Vagina (tissue), 2 donors: ENCODE data around the gene SSBP2. TPM values are rescaled to one million over a fixed set of nuclear protein-coding genes. Genes with fewer than 3 reads are reported as not detected.

Source experiments
- DNase-seq, 2 donors: peaks; one replicate each; pipeline ENCODE4 v3.0.0-alpha.2; 2017; ENCODE audit errors: extremely low spot score in 2 of 2
- H3K27ac ChIP-seq: fragments of 200-600 bp; sonication (generic); one replicate; pipeline ENCODE4 v1.5.1; 2019
- H3K27me3 ChIP-seq: fragments of 200-600 bp; sonication (generic); one replicate; pipeline ENCODE4 v1.5.1; 2019
- H3K36me3 ChIP-seq, 2 donors: fragments of 200-600 bp; sonication (generic); one replicate each; pipeline ENCODE4 v1.5.1; 2017 to 2019
- H3K4me1 ChIP-seq: fragments of 200-600 bp; sonication (generic); one replicate; pipeline ENCODE4 v1.5.1; 2019
- H3K4me3 ChIP-seq, 2 donors: fragments of 200-600 bp; sonication (generic); 1 replicate in 1 of 2; 2 replicates in 1 of 2; pipeline ENCODE4 v1.5.1; 2016 to 2019
- H3K9me3 ChIP-seq: fragments of 200-600 bp; sonication (generic); one replicate; pipeline ENCODE4 v1.5.1; 2019
- POLR2A ChIP-seq, 2 donors: fragments of 450-650 bp; IDR thresholded peaks; one replicate each; pipeline ENCODE4 v1.6.1; 2017; ENCODE audit warnings: antibody characterized with exemption in 2 of 2, mild to moderate bottlenecking in 2 of 2, moderate library complexity in 2 of 2
- POLR2AphosphoS5 ChIP-seq, 2 donors: sonication (generic); formaldehyde crosslinking; IDR thresholded peaks; one replicate each; pipeline ENCODE4 v1.9.0; 2017; ENCODE audit warnings: antibody characterized with exemption in 2 of 2, mild to moderate bottlenecking in 2 of 2, low read depth in 1 of 2; ENCODE audit not compliant: insufficient read depth in 1 of 2
- intact Hi-C: fragments of 100-400 bp; cut with DNase I; formaldehyde crosslinking; loops from one replicate; pipeline ENCODE4 v1.15.1; 2023
- total RNA-seq: library from RNA; depleted of rRNA; stranded (reverse); fragments of >200 nt; gene quantifications from one replicate; pipeline ENCODE4 v1.2.3, GENCODE V29; 2016
- TF ChIP-seq, protein P1 (sequence below), 3 experiments: fragments of 450-650 bp in 2 of 3; fragments of 200-600 bp in 1 of 3; sonication (generic) in 1 of 3; IDR thresholded peaks; one replicate each; pipeline ENCODE4 v1.5.1; 2017 to 2019; ENCODE audit warnings: antibody characterized with exemption in 3 of 3, mild to moderate bottlenecking in 2 of 3, moderate library complexity in 2 of 3

The SSBP2 gene
- total RNA-seq, 1 donor from 2014 or later = 66.3 TPM

DNA sequence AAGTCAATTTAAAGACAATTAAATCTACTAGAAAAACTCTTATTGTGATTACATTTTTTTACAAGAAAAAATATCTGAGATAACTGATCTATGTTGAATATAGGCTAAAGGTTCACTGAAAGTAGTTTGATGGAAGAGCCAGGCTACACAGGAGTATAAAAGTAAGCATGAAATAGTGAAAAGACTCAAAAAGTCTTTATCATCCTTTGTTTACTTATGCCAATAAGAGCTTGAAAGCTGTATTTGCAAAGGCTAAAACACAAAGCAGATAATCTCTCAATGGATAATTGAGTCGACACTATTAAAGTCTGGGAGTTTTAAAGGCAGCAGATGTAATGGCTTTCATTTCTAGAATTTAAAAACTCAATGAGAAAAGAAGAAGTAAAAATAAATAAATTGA lies 42.0 kb downstream of the SSBP2 start:
- intact Hi-C loops = no loop called here
- H3K36me3 ChIP-seq = no peaks in the 10 kb centered on the region
- no peaks in the 10 kb centered on the region for H3K9me3 ChIP-seq
- no peak overlapping the region for H3K27ac ChIP-seq
- no peaks in the 10 kb centered on the region for H3K27me3 ChIP-seq
- TF ChIP-seq POLR2AphosphoS5 (IDR thresholded peaks at IDR 0.05; ENCODE audit: insufficient read depth in 1 of 2, low read depth in 1 of 2) = no peak
- TF ChIP-seq, protein P1, sequence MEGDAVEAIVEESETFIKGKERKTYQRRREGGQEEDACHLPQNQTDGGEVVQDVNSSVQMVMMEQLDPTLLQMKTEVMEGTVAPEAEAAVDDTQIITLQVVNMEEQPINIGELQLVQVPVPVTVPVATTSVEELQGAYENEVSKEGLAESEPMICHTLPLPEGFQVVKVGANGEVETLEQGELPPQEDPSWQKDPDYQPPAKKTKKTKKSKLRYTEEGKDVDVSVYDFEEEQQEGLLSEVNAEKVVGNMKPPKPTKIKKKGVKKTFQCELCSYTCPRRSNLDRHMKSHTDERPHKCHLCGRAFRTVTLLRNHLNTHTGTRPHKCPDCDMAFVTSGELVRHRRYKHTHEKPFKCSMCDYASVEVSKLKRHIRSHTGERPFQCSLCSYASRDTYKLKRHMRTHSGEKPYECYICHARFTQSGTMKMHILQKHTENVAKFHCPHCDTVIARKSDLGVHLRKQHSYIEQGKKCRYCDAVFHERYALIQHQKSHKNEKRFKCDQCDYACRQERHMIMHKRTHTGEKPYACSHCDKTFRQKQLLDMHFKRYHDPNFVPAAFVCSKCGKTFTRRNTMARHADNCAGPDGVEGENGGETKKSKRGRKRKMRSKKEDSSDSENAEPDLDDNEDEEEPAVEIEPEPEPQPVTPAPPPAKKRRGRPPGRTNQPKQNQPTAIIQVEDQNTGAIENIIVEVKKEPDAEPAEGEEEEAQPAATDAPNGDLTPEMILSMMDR (IDR thresholded peaks at IDR 0.05) = no peak
- TF ChIP-seq POLR2A (IDR thresholded peaks at IDR 0.05) = no peak
- DNase-seq = no peak
- peaks cover 10% of the 10 kb centered on the region for H3K4me1 ChIP-seq
- H3K4me3 ChIP-seq = no peak overlapping the region

DNA sequence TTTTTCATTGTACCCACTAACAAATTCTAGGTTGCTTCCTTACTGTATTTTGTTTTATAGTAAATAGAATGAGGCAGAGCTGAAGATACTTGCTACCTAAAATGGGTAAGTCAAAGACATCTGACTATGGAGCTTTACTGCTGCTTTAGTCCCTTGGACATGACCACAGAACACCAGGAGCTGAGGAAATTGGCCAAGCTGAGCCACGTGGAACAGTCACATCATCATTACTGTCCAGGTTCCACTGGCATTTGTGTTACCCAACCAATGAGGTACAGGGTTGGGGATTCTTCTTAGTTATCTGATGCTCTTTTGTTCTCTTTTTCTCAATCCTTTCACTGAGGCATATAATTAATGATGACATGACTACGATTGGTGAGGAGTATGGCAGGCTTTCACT lies 47.1 kb downstream of the SSBP2 start:
- H3K9me3 ChIP-seq = no peaks in the 10 kb centered on the region
- intact Hi-C loops = no loop called here
- H3K4me3 ChIP-seq = no peak overlapping the region
- no peak for DNase-seq
- no peak overlapping the region for H3K27ac ChIP-seq
- TF ChIP-seq, protein P1 (IDR thresholded peaks at IDR 0.05) = no peak
- TF ChIP-seq POLR2AphosphoS5 (IDR thresholded peaks at IDR 0.05; ENCODE audit: insufficient read depth in 1 of 2, low read depth in 1 of 2) (no peak), POLR2A (IDR thresholded peaks at IDR 0.05) (no peak)
- H3K4me1 ChIP-seq = no peaks in the 10 kb centered on the region
- no peaks in the 10 kb centered on the region for H3K27me3 ChIP-seq
- no peaks in the 10 kb centered on the region for H3K36me3 ChIP-seq

DNA sequence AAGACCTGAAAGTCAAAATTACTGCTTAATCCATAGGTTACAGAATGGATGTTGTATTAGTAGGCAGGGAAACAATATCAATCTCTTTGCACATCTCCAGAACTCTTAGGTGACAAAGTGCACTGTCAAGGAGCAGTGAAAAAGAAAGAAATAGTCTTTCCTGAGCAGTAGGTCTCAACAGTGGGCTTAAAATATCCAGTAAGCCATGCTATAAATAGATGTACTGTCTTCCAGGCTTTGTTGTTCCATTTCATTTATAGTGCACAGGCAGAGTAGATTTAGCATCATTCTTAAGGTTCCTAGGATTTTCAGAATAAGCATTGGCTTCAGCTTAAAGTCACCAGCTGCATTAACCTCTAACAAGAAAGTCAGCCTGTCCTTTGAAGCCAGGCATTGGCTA lies 50.7 kb downstream of the SSBP2 start:
- no peak for TF ChIP-seq POLR2A (IDR thresholded peaks at IDR 0.05)
- TF ChIP-seq, protein P1 (IDR thresholded peaks at IDR 0.05) = no peak
- TF ChIP-seq POLR2AphosphoS5 (IDR thresholded peaks at IDR 0.05; ENCODE audit: insufficient read depth in 1 of 2, low read depth in 1 of 2) = no peak
- H3K9me3 ChIP-seq = no peaks in the 10 kb centered on the region

DNA sequence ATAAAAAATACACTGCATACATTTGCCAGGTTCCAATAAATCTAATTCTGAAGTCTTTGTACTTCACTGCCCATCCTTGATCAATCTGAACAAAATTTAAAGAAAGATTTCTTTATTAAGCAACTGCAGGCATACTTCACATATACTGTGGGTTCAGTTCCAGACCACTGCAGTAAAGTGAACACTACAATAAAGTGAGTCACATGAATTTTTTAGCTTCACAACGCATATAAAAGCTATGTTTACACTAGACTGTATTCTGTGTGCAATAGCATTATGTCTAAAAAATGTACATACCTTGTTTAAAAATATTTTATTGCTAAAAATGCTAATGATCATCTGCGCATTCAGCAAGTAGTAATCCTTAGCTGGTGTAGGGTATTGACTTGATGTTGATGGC lies 52.1 kb downstream of the SSBP2 start:
- Histone ChIP-seq H3K27me3 (no peaks in the 10 kb centered on the region), H3K4me3 (no peak overlapping the region), H3K27ac (no peak overlapping the region), H3K4me1 (peaks cover 4% of the 10 kb centered on the region), H3K36me3 (no peaks in the 10 kb centered on the region), H3K9me3 (no peaks in the 10 kb centered on the region)
- TF ChIP-seq POLR2AphosphoS5 (IDR thresholded peaks at IDR 0.05; ENCODE audit: insufficient read depth in 1 of 2, low read depth in 1 of 2) (no peak), POLR2A (IDR thresholded peaks at IDR 0.05) (no peak)
- TF ChIP-seq, protein P1 (IDR thresholded peaks at IDR 0.05) = no peak
- intact Hi-C loops = no loop called here
- no peak for DNase-seq

More for the DNA sequence above, 50.7 kb downstream of the SSBP2 start:
- DNase-seq = no peak
- Histone ChIP-seq H3K4me1 (peaks cover 4% of the 10 kb centered on the region), H3K27me3 (no peaks in the 10 kb centered on the region), H3K36me3 (no peaks in the 10 kb centered on the region), H3K27ac (no peak overlapping the region), H3K4me3 (no peak overlapping the region)
- intact Hi-C loops = no loop called here

DNA sequence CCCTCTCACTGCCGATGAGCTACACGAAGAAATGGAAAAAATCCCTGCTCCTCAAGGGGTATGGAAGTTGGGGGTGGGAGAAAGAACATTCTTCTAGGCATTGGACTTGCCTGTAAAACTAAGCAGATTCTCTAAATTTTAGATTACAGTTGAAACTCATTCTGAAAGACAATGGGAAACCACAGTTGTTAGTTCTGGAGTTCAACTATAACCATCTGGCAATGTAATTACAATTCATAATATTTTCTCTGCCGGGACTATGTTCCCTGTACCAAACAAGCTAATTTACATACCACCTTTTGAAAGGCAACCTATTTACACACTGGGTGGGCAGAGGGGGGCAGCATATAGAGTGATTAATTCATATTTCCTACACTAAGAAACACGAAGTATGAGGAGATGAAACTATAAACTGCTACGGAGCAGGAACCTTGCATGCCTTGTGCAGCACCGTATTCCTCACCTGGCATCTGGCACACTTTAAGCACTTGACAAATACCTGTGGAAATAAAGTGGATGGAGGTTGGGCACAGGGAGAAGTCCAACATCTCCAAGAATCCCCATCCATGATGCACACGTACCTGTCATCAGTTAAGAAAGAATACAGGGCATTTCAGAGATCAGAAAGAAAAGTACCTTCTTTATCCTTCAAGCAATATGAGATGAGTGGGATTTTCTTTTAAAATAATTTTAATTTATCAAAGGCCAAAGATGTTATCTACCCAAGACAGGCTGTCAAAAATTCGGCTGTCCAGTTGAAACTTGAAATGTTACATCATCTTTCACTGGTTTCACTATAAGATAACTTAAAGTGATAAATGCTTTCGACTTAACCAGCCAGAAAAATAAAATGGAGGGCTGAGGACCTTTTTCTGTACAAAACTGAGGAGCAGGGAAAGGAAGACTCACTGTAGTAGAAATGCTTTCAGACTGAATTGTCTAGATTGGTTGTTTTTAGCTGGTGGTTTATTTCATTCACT lies 54.2 kb downstream of the SSBP2 start:
- H3K9me3 ChIP-seq = peaks cover 2% of the 10 kb centered on the region
- no peaks in the 10 kb centered on the region for H3K36me3 ChIP-seq
- DNase-seq = no peak
- no peak overlapping the region for H3K4me3 ChIP-seq
- TF ChIP-seq, protein P1 (IDR thresholded peaks at IDR 0.05) = no peak
- TF ChIP-seq POLR2AphosphoS5 (IDR thresholded peaks at IDR 0.05; ENCODE audit: insufficient read depth in 1 of 2, low read depth in 1 of 2) = no peak
- TF ChIP-seq POLR2A (IDR thresholded peaks at IDR 0.05) = no peak
- H3K27me3 ChIP-seq = no peaks in the 10 kb centered on the region
- H3K4me1 ChIP-seq = peaks cover 4% of the 10 kb centered on the region
- no peak overlapping the region for H3K27ac ChIP-seq
- intact Hi-C loops = no loop called here
